OCI-LY1 (cell line): ENCODE measurements around the gene CLPTM1L.

Experiments
- H2AFZ ChIP-seq: fragments of 200-600 bp; sonication (generic), shearing (Covaris generic); 2 replicates; pipeline ENCODE4 v1.6.0; 2014; ENCODE audit warnings: antibody characterized with exemption, mild to moderate bottlenecking, low read length
- H3F3A ChIP-seq: fragments of 200-600 bp; sonication (generic), shearing (Covaris generic); 2 replicates; pipeline ENCODE4 v1.6.0; 2014; ENCODE audit warnings: mild to moderate bottlenecking, antibody characterized with exemption, low read length, moderate library complexity; ENCODE audit not compliant: insufficient read depth
- H3K27ac ChIP-seq: fragments of 200-600 bp; sonication (generic); 2 replicates; pipeline ENCODE4 v1.5.1; 2014; ENCODE audit warnings: low read length, mixed run types, mild to moderate bottlenecking, low read depth; ENCODE audit not compliant: poor library complexity, severe bottlenecking
- H3K27me3 ChIP-seq: fragments of 200-600 bp; sonication (generic); 2 replicates; pipeline ENCODE4 v1.6.0; 2014; ENCODE audit warnings: antibody characterized with exemption, mild to moderate bottlenecking, low read length, moderate library complexity; ENCODE audit not compliant: insufficient read depth
- H3K36me3 ChIP-seq: fragments of 200-600 bp; sonication (generic); 2 replicates; pipeline ENCODE4 v1.6.1; 2014; ENCODE audit warnings: mild to moderate bottlenecking, antibody characterized with exemption, low read length, moderate library complexity, mixed read lengths; ENCODE audit not compliant: insufficient read depth
- H3K4me1 ChIP-seq: fragments of 200-600 bp; sonication (generic); 2 replicates; pipeline ENCODE4 v1.5.1; 2014; ENCODE audit warnings: mild to moderate bottlenecking, low read length, moderate library complexity; ENCODE audit not compliant: insufficient read depth, severe bottlenecking
- H3K4me2 ChIP-seq: fragments of 200-600 bp; sonication (generic), shearing (Covaris generic); 2 replicates; pipeline ENCODE4 v1.6.1; 2014; ENCODE audit warnings: low read length
- H3K4me3 ChIP-seq: fragments of 200-600 bp; sonication (generic); 2 replicates; pipeline ENCODE4 v1.5.1; 2014; ENCODE audit warnings: low read length, low read depth, mild to moderate bottlenecking, mixed read lengths; ENCODE audit not compliant: poor library complexity, severe bottlenecking
- H3K79me2 ChIP-seq: fragments of 200-600 bp; shearing (Covaris generic); 2 replicates; pipeline ENCODE4 v1.6.1; 2016; ENCODE audit warnings: mixed run types, low read length, mixed read lengths; ENCODE audit not compliant: insufficient read depth
- H3K9ac ChIP-seq: fragments of 200-600 bp; sonication (generic), shearing (Covaris generic); 2 replicates; pipeline ENCODE4 v1.6.1; 2014; ENCODE audit warnings: mild to moderate bottlenecking, low read length, mixed read lengths
- H3K9me2 ChIP-seq: fragments of 200-600 bp; sonication (generic), shearing (Covaris generic); 2 replicates; pipeline ENCODE4 v1.6.1; 2014; ENCODE audit warnings: low read depth, mild to moderate bottlenecking, low read length, mixed read lengths
- H3K9me3 ChIP-seq: fragments of 200-600 bp; shearing (Covaris generic); 2 replicates; pipeline ENCODE4 v1.6.1; 2014; ENCODE audit warnings: low read length, mixed read lengths
- H4K20me1 ChIP-seq: fragments of 200-600 bp; sonication (generic), shearing (Covaris generic); 2 replicates; pipeline ENCODE4 v1.6.0; 2016; ENCODE audit warnings: mild to moderate bottlenecking, low read length; ENCODE audit not compliant: insufficient read depth
- EZH2 ChIP-seq: fragments of 200-600 bp; sonication (generic), shearing (Covaris generic); IDR thresholded peaks from 2 replicates; pipeline ENCODE4 v1.8.0; 2017; ENCODE audit warnings: borderline replicate concordance, mixed run types, mild to moderate bottlenecking, antibody characterized with exemption, low read length, moderate library complexity, mixed read lengths
- TF ChIP-seq, protein P1 (sequence below): fragments of 200-600 bp; sonication (generic), shearing (Covaris generic); IDR thresholded peaks from 2 replicates; pipeline ENCODE4 v1.5.1; 2017; ENCODE audit warnings: mild to moderate bottlenecking, antibody characterized with exemption, low read length, moderate library complexity, mixed read lengths

The CLPTM1L gene

DNA sequence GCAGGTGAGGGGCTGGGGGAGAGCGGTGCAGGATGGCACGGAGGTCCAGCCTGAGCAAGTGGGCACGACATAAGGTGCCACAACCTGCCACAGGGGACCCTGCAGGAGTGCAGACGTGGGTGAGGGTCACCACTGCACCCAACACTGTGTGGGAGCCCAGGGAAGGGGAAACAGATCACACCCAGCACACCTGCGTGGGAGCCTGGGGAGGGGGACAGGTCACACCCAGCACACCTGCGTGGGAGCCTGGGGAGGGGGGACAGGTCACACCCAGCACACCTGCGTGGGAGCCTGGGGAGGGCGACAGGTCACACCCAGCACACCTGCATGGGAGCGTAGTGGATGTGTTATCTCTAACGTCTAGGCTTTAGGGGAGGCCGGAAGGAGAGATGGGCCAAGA is 47.4 kb upstream of the CLPTM1L start:
- H4K20me1 ChIP-seq = no peaks in the 10 kb centered on the region
- no peak overlapping the region for H2AFZ ChIP-seq
- TF ChIP-seq, protein P1, sequence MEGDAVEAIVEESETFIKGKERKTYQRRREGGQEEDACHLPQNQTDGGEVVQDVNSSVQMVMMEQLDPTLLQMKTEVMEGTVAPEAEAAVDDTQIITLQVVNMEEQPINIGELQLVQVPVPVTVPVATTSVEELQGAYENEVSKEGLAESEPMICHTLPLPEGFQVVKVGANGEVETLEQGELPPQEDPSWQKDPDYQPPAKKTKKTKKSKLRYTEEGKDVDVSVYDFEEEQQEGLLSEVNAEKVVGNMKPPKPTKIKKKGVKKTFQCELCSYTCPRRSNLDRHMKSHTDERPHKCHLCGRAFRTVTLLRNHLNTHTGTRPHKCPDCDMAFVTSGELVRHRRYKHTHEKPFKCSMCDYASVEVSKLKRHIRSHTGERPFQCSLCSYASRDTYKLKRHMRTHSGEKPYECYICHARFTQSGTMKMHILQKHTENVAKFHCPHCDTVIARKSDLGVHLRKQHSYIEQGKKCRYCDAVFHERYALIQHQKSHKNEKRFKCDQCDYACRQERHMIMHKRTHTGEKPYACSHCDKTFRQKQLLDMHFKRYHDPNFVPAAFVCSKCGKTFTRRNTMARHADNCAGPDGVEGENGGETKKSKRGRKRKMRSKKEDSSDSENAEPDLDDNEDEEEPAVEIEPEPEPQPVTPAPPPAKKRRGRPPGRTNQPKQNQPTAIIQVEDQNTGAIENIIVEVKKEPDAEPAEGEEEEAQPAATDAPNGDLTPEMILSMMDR = no peak
- H3K27me3 ChIP-seq = peaks cover 2% of the 10 kb centered on the region; the same call in 1 of the 2 replicates
- no peaks in the 10 kb centered on the region for H3K9me2 ChIP-seq
- no peak overlapping the region for H3K27ac ChIP-seq
- no peaks in the 10 kb centered on the region for H3F3A ChIP-seq
- no peak overlapping the region for H3K4me2 ChIP-seq
- H3K9ac ChIP-seq = no peak overlapping the region
- no peaks in the 10 kb centered on the region for H3K79me2 ChIP-seq
- H3K4me1 ChIP-seq = no peaks in the 10 kb centered on the region
- H3K9me3 ChIP-seq = no peaks in the 10 kb centered on the region
- no peak overlapping the region for H3K4me3 ChIP-seq
- no peaks in the 10 kb centered on the region for H3K36me3 ChIP-seq

DNA sequence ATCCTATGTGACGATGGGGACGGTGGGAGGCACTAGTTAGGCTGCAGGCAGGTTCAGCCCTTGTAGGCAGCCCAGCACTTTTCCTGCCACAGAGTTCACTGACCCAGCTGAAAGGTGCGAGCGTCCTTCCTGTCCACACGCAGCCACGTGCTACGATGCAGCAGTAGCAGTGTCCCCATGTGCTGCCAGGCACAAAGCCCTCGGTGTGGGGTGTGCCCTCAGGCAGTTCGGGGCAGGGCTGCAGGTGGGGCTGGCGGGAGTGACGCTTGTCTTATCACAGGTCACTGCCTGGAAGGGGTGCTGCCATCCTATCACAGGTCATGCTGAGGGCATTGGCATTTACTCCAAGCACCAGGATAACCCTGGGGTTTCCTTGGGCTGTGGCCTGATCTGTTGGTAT is 46.8 kb upstream of the CLPTM1L start:
- TF ChIP-seq, protein P1 = no peak
- TF ChIP-seq EZH2 = no peak
- no peak overlapping the region for H2AFZ ChIP-seq
- H3K27me3 ChIP-seq = peaks cover 3% of the 10 kb centered on the region; the same call in 1 of the 2 replicates
- no peaks in the 10 kb centered on the region for H3K9me3 ChIP-seq
- no peak overlapping the region for H3K4me3 ChIP-seq
- no peaks in the 10 kb centered on the region for H3K9me2 ChIP-seq
- no peak overlapping the region for H3K9ac ChIP-seq
- H3K79me2 ChIP-seq = no peaks in the 10 kb centered on the region
- H3F3A ChIP-seq = no peaks in the 10 kb centered on the region
- H4K20me1 ChIP-seq = no peaks in the 10 kb centered on the region
- no peak overlapping the region for H3K4me2 ChIP-seq
- no peaks in the 10 kb centered on the region for H3K36me3 ChIP-seq
- peaks cover under 1% of the 10 kb centered on the region for H3K4me1 ChIP-seq
- no peak overlapping the region for H3K27ac ChIP-seq

DNA sequence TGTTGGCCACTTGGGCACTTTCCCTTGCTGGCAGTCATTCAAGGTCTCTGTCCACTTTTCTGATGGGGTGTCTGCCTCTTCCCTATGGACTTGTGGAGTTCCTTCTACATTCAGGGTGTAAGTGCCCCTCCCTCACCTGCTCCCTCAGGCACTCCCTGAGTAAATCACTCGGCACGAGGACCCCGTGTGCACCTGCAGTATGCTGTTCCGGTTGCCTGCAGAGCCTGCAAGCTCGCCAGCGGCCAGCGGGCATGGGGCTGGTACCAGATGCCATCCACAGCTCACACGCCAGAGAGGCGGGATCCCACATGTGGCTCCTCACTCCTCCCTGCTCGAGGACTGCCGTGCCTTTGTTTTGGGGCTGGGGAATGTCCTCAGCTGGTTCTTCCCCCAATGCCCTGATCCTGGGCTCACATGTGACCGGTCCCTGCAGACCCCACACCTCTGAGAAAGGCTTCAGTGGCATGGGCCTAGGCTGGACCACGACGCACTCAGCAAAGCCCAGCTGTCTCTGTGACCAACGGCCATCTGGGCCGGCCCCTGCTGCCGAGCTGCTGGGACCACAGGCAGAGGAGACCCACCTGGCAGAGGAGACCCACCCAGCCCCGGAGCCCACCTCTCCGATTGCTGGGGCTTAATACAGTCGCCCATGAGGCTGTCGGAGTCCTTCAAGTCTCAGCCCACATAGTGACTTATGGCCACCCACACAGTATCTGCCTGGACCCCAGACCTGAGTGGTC is 46.1 kb upstream of the CLPTM1L start:
- H3F3A ChIP-seq = no peaks in the 10 kb centered on the region
- H3K9ac ChIP-seq = no peak overlapping the region
- H3K4me3 ChIP-seq = no peak overlapping the region
- peaks cover 6% of the 10 kb centered on the region for H3K4me1 ChIP-seq
- H2AFZ ChIP-seq = no peak overlapping the region
- H3K9me3 ChIP-seq = no peaks in the 10 kb centered on the region
- H3K4me2 ChIP-seq = no peak overlapping the region
- peaks cover 3% of the 10 kb centered on the region; the same call in 1 of the 2 replicates for H3K27me3 ChIP-seq
- H4K20me1 ChIP-seq = no peaks in the 10 kb centered on the region
- no peaks in the 10 kb centered on the region for H3K9me2 ChIP-seq
- H3K36me3 ChIP-seq = no peaks in the 10 kb centered on the region
- TF ChIP-seq, protein P1 = no peak
- no peak for TF ChIP-seq EZH2
- H3K79me2 ChIP-seq = no peaks in the 10 kb centered on the region
- H3K27ac ChIP-seq = no peak overlapping the region
